ENCODE data around the gene KIF18A. TPM values are rescaled to one million over a fixed set of nuclear protein-coding genes. Genes with fewer than 3 reads are reported as not detected.
"Not testable (repeated sequence)": the region's sequence is repeated elsewhere in the genome, so short reads cannot be mapped to it uniquely, and the experiment has no call there.

KIF18A gene
- total RNA-seq, 1 experiment from 2014 or later: 21.4 TPM

DNA sequence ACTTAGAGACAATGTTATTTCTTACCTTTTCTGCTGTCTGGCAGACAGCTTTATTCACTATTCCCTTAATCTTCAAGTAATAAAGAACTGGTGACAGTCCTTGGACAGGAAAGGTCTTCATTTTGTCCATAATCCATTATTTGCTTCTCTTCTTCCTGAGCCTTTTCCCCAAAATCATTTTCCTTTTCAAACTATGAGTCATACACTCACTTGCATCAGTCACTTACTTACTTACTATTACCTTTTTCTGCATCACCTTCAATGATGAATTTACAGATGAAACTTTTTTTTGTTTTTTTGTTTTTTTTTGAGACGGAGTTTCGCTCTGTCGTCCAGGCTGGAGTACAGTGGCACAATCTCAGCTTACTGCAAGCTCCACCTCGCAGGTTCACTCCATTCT is 9.8 kb upstream of the KIF18A start:
- Histone ChIP-seq H3K27me3 (ENCODE audit: control insufficient read depth, insufficient read depth, low read length) (no peaks in the 10 kb centered on the region), H3K4me3 (ENCODE audit: insufficient read depth, low read depth, low read length) (no peak overlapping the region), H3K36me3 (replicated peaks; ENCODE audit: control insufficient read depth, insufficient read depth, low read length) (peaks cover 1% of the 10 kb centered on the region)
- DNase-seq: no peak

DNA sequence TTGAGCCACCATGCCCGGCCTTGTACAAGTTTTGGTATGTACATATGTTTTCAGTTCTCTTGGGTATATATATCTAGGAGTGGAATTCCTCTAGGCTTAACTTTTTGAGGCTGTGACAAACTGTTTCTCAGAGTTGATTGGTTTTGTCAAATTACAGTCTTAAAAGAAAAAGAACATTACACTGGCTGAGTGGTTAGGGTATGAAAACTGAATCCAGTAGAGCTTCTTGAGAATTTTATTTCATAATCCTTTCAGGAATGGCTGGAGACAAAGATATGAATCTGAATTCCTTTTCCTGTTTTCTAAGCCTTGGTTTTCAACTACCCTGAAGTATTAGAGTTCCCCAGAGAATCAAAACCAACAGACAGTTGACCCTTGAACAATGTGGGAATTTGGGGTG is 6.8 kb upstream of the KIF18A start:
- Histone ChIP-seq H3K36me3 (replicated peaks; ENCODE audit: control insufficient read depth, insufficient read depth, low read length) (peaks cover 1% of the 10 kb centered on the region), H3K27me3 (ENCODE audit: control insufficient read depth, insufficient read depth, low read length) (no peaks in the 10 kb centered on the region), H3K4me3 (ENCODE audit: insufficient read depth, low read depth, low read length) (no peak overlapping the region)
- DNase-seq: no peak

DNA sequence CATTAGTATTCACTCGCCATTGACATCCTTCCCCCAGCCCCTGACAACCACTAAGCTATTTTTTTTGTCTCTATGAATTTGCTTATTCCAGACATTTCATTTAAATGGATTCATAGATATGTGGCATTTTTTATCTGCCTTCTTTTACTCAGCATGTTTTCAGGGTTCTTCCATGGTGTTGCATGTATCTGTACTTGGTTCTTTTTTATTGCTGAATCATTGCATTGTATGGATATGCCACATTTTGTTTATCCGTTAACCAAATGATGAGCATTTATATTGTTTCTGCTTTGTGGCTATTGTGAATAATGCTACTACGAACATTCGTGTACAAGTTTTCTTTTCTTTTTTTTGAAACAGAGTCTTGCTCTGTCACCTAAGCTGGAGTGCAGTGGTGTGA is 6.2 kb upstream of the KIF18A start:
- DNase-seq: no peak

DNA sequence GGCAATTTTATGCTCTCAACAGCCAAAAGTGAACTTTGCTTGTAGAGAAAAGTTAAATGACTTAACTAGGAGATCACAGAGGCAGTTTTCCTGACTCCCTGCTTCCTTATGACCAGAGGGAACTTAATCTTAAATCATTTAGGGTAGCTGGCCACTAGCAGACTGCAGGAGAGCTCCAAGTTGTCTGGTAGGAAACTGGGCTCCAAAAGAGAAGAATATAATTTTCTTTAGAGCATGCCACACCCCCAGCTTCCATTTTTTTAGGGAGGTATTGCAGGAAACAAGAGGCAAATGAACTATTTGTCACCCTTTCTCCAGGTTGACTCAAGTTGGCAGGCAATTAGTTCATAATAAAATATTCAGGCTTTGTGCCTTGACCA is 2.9 kb upstream of the KIF18A start:
- Histone ChIP-seq H3K36me3 (replicated peaks; ENCODE audit: control insufficient read depth, insufficient read depth, low read length) (peaks cover 1% of the 10 kb centered on the region; the same call in 1 of the 2 replicates), H3K27me3 (ENCODE audit: control insufficient read depth, insufficient read depth, low read length) (no peaks in the 10 kb centered on the region), H3K4me3 (ENCODE audit: insufficient read depth, low read depth, low read length) (peak overlapping the region; percentile 58)
- no peak for DNase-seq

More for the DNA sequence above, 6.2 kb upstream of the KIF18A start:
- Histone ChIP-seq H3K36me3 (replicated peaks; ENCODE audit: control insufficient read depth, insufficient read depth, low read length) (peaks cover 1% of the 10 kb centered on the region), H3K27me3 (ENCODE audit: control insufficient read depth, insufficient read depth, low read length) (no peaks in the 10 kb centered on the region), H3K4me3 (ENCODE audit: insufficient read depth, low read depth, low read length) (no peak overlapping the region)

DNA sequence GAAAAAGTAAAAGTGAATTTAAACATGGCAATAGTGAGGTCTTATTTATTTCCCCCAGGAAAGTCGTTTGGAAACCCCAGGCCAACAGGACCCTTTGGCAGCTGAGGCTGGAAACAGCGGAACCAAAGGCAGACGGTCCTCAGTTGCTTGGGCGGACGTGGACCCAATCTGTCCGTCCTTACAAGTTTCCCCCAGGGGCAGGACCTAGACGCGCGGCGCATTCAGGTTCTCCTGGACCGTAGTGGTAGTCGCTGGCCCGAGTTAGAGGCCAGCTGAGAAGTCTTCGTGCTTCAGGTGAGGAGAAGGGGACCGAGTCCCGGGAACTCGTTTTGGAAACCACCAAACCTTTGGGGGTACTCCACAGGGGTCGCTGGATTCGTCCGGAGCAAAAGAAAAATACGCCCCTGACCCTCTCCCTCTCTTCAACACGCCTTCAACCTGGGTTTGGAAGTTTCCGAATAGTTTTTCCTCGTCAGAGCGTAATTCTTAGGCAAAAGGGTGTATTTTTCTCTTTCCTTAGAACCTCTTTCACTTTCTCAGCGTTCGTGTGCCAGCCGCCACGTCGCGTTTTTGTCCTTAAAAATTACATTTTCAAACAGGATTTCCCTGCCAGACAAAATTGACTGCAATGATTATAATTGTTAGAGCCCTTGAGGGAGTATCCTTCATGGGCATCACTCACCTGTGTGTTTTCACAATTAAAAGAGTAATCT is 2.3 kb upstream of the KIF18A start:
- Histone ChIP-seq H3K4me3 (ENCODE audit: insufficient read depth, low read depth, low read length) (peak overlapping the region; percentile 58), H3K27me3 (ENCODE audit: control insufficient read depth, insufficient read depth, low read length) (no peaks in the 10 kb centered on the region), H3K36me3 (replicated peaks; ENCODE audit: control insufficient read depth, insufficient read depth, low read length) (no peaks in the 10 kb centered on the region; the same call in 1 of the 2 replicates)
- peak; percentile 9 for DNase-seq

DNA sequence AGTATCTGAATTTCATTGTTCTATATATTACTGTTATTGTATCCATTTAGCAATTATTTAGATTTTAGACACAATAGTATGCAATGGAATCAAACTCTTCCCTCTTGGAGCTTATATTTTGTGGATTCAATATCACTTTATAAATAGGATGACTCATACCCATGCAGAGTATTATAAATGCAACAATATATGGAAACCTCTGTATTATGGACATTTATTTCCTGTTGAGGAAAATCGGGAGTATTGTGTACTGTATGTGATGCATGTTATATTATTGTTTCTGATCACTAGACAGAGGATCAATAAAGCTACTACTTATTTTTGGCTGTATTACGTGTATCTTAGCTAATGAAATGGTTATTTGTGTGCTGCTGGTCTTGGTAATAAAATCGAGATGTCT is 1.0 kb upstream of the KIF18A start:
- H3K4me3 ChIP-seq (ENCODE audit: insufficient read depth, low read depth, low read length): no peak overlapping the region; the same call in 1 of the 2 replicates
- H3K36me3 ChIP-seq (replicated peaks; ENCODE audit: control insufficient read depth, insufficient read depth, low read length): no peaks in the 10 kb centered on the region; the same call in 1 of the 2 replicates
- DNase-seq: no peak
- no peaks in the 10 kb centered on the region for H3K27me3 ChIP-seq (ENCODE audit: control insufficient read depth, insufficient read depth, low read length)

DNA sequence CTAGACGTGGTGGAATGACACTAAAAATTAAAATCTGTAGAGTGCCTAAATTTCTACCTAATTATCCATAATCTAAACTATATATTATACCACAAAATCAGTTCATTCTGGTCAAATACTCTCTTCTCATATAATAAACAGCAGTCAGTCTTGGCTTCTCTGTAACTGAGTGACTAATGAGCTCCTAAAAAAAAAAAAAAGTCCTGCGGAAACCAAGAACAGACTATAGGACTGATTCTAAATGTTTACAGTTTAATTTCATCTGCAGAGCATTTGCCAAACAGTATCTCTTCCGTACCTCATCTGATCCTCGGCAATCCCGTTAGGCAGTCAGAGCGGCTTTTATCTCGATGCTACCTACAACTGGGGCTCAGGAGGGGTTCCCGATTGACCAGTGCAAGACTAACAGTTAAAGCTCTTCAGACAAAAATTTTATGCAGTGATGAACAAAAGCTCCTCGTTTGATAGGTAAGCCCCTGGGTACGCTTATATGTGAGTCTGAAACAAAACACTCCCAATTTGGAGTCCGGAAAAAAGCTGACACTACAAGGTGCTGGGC is 686 bp downstream of the KIF18A start:
- Histone ChIP-seq H3K4me3 (ENCODE audit: insufficient read depth, low read depth, low read length) (peak overlapping the region; percentile 62), H3K36me3 (replicated peaks; ENCODE audit: control insufficient read depth, insufficient read depth, low read length) (no peaks in the 10 kb centered on the region), H3K27me3 (ENCODE audit: control insufficient read depth, insufficient read depth, low read length) (no peaks in the 10 kb centered on the region)
- DNase-seq: peak; percentile 4

DNA sequence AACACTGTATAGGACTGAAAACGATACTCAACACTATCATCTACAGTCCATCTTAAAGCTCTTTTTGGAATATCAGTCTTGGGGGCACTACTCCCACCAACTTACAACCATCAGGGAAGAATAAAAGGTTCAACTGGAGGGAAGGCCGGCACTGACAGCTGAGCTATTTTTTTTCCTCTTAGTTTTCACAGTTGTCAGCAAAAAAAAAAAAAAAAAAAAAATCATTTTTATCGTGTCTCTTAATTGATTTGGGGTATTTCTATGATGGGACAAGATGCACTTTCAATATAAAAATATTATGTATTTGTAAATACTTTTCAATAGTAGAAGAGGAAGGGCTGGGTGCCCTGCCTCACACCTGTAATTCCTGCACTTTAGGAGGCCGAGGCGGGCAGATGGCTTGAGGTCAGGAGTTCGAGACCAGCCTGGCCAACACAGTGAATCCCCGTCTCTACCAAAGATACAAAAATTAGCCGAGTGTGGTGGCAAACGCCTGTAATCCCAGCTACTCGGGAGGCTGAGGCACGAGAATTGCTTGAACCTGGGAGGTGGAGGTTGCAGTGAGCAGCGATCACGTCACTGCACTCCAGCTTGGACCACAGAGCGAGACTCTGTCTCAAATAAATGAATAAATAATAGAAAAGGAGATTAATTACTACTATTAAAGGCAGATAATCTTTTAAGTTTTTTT is 1.5 kb downstream of the KIF18A start:
- DNase-seq: no peak
- H3K36me3 ChIP-seq (replicated peaks; ENCODE audit: control insufficient read depth, insufficient read depth, low read length): no peaks in the 10 kb centered on the region
- H3K27me3 ChIP-seq (ENCODE audit: control insufficient read depth, insufficient read depth, low read length): no peaks in the 10 kb centered on the region
- H3K4me3 ChIP-seq (ENCODE audit: insufficient read depth, low read depth, low read length): no peak overlapping the region

DNA sequence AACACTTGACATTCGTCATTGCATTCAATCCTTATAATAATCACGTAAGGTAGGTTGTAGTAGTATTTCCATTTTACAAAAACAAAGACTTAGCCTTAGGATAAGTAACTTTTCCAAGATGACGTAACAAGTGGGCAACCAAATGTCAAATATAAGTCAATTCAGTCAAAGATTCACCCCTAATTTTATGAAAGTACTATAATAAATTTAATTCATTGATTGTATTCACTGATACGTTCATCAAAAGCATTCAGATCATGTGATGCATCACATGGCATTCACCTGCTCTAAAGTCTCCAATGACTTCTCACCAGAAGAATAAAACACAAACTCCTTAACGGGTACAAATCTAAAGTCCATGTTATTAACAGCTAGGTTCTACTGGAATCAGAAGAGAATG is 2.1 kb downstream of the KIF18A start:
- H3K4me3 ChIP-seq (ENCODE audit: insufficient read depth, low read depth, low read length): no peak overlapping the region

DNA sequence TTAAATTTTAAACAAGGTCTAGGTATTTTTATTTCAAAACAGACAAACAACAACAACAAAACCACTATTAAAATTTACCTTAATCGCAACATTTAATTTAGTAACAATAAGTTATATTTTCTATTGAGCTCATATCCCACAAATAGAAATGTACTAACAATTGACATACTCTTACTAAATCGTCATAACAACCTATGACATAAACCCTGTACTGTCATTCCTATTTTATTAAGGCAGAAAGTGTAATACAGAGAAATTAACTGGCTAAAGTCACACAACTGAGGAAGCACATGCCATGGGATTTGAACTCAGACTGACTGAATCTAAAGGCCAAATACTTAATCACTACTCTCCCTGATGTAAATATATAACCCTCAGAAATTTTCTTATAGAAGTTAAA is 3.0 kb downstream of the KIF18A start:
- Histone ChIP-seq H3K36me3 (replicated peaks; ENCODE audit: control insufficient read depth, insufficient read depth, low read length) (no peaks in the 10 kb centered on the region), H3K4me3 (ENCODE audit: insufficient read depth, low read depth, low read length) (no peak overlapping the region), H3K27me3 (ENCODE audit: control insufficient read depth, insufficient read depth, low read length) (no peaks in the 10 kb centered on the region)
- no peak for DNase-seq

More for the DNA sequence above, 2.1 kb downstream of the KIF18A start:
- Histone ChIP-seq H3K36me3 (replicated peaks; ENCODE audit: control insufficient read depth, insufficient read depth, low read length) (no peaks in the 10 kb centered on the region), H3K27me3 (ENCODE audit: control insufficient read depth, insufficient read depth, low read length) (no peaks in the 10 kb centered on the region)
- DNase-seq: no peak

DNA sequence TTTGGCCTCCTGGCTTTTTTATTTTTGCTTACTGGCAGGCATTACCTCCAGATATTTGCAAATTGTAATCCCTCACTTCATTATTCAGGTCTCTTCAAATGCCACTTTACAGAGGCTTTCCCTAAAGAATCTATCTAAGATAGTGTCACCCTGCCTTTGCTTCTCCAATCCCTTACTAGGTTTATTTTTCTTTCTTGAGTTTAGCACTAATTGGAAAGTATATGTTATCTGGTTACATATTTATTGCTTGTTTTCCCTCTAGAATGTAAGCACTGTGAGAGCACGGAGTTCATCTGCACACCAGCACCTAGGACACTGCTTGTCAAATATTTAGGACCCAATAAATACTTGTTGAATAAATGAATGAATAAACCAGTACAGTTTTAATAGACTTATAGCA is 3.5 kb downstream of the KIF18A start:
- DNase-seq: no peak
- no peaks in the 10 kb centered on the region for H3K27me3 ChIP-seq (ENCODE audit: control insufficient read depth, insufficient read depth, low read length)
- H3K36me3 ChIP-seq (replicated peaks; ENCODE audit: control insufficient read depth, insufficient read depth, low read length): no peaks in the 10 kb centered on the region
- H3K4me3 ChIP-seq (ENCODE audit: insufficient read depth, low read depth, low read length): no peak overlapping the region

DNA sequence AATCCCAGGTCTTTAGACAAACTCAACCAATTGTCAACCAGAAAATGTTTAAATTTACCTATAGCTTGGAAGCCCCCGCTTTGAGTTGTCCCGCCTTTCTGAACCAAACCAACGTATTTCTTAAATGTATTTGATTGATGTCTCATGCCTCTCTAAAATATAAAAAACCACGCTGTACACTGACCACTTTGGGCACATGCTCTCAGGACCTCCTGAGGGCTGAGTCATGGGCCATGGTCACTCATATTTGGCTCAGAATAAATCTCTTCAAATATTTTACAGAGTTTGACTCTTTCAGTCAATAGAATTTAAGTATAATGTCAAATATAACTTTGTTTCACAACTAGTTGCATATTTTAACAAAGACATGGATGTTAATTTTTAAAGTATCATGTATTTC is 5.7 kb downstream of the KIF18A start:
- not testable (repeated sequence) for H3K36me3 ChIP-seq (replicated peaks; ENCODE audit: control insufficient read depth, insufficient read depth, low read length); H3K4me3 ChIP-seq (ENCODE audit: insufficient read depth, low read depth, low read length); H3K27me3 ChIP-seq (ENCODE audit: control insufficient read depth, insufficient read depth, low read length); DNase-seq

DNA sequence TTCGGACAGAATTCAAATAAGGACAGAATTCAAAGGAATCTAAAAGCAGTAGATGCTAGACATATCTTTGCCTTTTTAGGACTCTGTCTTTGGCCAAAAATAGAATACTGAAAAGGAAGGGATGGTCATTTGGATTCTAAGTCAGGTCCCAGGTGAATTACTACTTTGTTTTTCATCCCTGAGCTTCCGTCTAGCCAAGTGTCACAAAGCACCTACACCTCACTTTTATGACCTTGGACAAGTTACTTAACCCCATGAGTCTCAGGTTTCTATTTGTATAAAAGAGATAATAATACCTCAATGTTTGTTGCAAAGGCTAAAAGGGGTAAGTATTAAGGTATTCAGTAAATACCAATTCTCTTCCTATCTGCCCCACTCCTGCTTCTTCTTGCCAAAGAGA is 7.3 kb downstream of the KIF18A start:
- H3K4me3 ChIP-seq (ENCODE audit: insufficient read depth, low read depth, low read length): no peak overlapping the region
- no peaks in the 10 kb centered on the region for H3K36me3 ChIP-seq (replicated peaks; ENCODE audit: control insufficient read depth, insufficient read depth, low read length)
- DNase-seq: no peak
- H3K27me3 ChIP-seq (ENCODE audit: control insufficient read depth, insufficient read depth, low read length): no peaks in the 10 kb centered on the region

DNA sequence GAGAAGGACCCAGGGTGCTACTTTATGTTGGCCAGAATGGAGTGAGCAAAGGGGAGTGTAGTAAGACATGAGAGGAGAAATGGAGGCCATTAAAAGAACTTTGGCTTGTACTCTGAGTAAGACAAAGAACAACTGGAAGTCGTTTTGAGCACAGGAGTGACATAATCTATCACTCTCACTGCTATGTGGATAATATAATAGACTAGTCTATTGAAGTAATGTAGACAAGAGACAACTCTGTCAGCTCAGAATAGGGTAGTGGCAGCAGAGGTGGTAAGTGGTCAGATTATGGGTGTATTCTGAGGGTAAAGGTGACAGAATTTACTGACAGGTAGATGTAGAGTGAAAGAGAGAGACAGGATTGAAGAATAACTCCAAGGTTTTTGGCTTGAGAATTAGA is 8.2 kb downstream of the KIF18A start:
- Histone ChIP-seq H3K4me3 (ENCODE audit: insufficient read depth, low read depth, low read length) (no peak overlapping the region), H3K27me3 (ENCODE audit: control insufficient read depth, insufficient read depth, low read length) (no peaks in the 10 kb centered on the region), H3K36me3 (replicated peaks; ENCODE audit: control insufficient read depth, insufficient read depth, low read length) (no peaks in the 10 kb centered on the region)
- DNase-seq: no peak

DNA sequence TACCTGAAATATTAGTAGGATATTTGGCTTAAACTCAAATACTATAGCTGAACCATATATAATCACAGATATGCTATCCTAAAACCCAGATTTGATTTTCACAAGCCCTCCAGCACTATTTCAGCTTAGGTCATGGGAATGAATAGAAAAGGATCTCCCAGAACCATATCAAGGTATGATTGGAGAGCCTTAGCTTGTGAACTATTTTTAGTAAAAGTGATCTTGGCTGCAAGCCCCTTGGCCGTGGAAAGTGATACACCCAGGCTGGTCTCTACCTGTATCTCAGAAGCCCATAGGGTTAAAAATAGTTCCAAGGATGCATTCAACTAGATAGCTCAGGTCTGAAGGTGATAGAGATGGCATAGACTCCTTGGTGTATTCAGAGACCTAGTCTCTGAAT is 9.7 kb downstream of the KIF18A start:
- H3K27me3 ChIP-seq (ENCODE audit: control insufficient read depth, insufficient read depth, low read length): no peaks in the 10 kb centered on the region
- DNase-seq: no peak
- H3K4me3 ChIP-seq (ENCODE audit: insufficient read depth, low read depth, low read length): no peak overlapping the region
- H3K36me3 ChIP-seq (replicated peaks; ENCODE audit: control insufficient read depth, insufficient read depth, low read length): no peaks in the 10 kb centered on the region

All from H7 (cell line).